ENCODE measurements around the gene CYP4F11. TPM values are rescaled to one million over a fixed set of nuclear protein-coding genes. Genes with fewer than 3 reads are reported as not detected.

CYP4F11 gene
- total RNA-seq, 6 experiments from 2014 or later = not detected

DNA sequence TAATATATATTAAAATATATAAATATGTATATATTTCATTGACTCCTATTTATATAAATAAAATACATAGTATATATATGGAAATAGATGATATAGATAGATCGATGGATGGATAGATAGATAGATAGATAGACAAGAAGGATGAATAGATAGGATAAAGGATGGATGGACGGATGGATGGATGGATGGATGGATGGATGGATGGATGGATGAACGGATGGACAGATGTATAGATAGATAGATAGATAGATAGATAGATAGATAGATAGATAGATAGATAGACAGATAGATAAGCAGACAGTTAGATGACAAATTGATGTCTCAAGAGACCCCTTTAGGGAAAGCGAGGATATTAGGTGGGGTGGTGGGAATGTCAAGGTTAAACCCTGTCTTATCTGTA, 15.1 kb downstream of the CYP4F11 start:
- H3K4me1 Mint-ChIP-seq (ENCODE audit: low read depth) = no peaks in the 10 kb centered on the region
- TF ChIP-seq, protein P1, sequence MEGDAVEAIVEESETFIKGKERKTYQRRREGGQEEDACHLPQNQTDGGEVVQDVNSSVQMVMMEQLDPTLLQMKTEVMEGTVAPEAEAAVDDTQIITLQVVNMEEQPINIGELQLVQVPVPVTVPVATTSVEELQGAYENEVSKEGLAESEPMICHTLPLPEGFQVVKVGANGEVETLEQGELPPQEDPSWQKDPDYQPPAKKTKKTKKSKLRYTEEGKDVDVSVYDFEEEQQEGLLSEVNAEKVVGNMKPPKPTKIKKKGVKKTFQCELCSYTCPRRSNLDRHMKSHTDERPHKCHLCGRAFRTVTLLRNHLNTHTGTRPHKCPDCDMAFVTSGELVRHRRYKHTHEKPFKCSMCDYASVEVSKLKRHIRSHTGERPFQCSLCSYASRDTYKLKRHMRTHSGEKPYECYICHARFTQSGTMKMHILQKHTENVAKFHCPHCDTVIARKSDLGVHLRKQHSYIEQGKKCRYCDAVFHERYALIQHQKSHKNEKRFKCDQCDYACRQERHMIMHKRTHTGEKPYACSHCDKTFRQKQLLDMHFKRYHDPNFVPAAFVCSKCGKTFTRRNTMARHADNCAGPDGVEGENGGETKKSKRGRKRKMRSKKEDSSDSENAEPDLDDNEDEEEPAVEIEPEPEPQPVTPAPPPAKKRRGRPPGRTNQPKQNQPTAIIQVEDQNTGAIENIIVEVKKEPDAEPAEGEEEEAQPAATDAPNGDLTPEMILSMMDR (IDR thresholded peaks at IDR 0.05) = no peak
- H3K27ac Mint-ChIP-seq = no peak overlapping the region
- no peak for DNase-seq
- H3K4me3 Mint-ChIP-seq = no peak overlapping the region
- no peaks in the 10 kb centered on the region for H3K36me3 Mint-ChIP-seq (ENCODE audit: low read depth)
- H3K27me3 Mint-ChIP-seq (ENCODE audit: insufficient read depth) = no peaks in the 10 kb centered on the region; the same call in 1 of the 2 replicates
- H3K9me3 Mint-ChIP-seq = peaks cover 20% of the 10 kb centered on the region

DNA sequence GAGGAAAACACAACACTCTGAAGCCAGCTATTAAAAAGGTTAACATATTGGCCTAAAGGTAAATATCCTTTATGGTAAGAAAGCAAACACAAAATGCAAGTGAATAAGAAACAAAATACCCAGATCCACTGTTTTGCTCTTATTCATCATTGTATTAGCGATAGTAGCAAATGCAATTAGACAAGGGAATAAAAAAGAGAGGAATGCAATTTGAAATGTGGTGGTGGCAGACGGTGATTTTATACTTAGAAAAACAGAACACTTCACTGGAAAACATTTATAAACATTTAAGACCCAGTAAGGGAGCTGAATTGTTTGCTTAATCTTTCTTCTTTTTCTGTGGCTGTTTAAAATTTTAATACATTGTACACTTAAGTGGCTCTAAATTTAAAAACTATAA, 19.2 kb downstream of the CYP4F11 start:
- no peak for DNase-seq
- Mint-ChIP-seq H3K9me3 (peaks cover 23% of the 10 kb centered on the region), H3K4me1 (ENCODE audit: low read depth) (no peaks in the 10 kb centered on the region), H3K4me3 (no peak overlapping the region), H3K27me3 (ENCODE audit: insufficient read depth) (peaks cover 7% of the 10 kb centered on the region), H3K27ac (no peak overlapping the region), H3K36me3 (ENCODE audit: low read depth) (no peaks in the 10 kb centered on the region)
- TF ChIP-seq, protein P1 (IDR thresholded peaks at IDR 0.05) = no peak

DNA sequence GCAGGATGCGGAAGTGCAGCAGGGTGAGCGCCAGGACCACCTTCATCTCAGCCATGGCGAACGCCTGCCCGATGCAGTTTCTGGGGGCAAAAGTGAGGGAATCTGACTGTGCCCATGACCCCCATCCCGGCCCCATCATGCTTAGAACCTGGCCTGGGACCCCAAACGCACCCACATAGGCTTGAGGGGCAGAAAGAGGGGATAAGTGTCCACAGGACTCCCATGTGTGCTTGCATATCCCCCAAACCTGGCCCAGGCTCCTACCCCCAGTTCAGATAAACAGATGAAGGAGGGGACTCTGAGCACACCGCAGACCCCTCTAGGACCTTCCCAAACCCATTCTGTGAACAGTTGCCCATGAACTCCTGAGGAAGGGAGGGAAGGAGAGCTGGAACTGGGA, 20.5 kb downstream of the CYP4F11 start:
- no peak overlapping the region for H3K27ac Mint-ChIP-seq
- DNase-seq = no peak
- no peak overlapping the region for H3K4me3 Mint-ChIP-seq
- peaks cover 23% of the 10 kb centered on the region for H3K9me3 Mint-ChIP-seq
- peaks cover 7% of the 10 kb centered on the region for H3K27me3 Mint-ChIP-seq (ENCODE audit: insufficient read depth)
- no peaks in the 10 kb centered on the region for H3K4me1 Mint-ChIP-seq (ENCODE audit: low read depth)
- TF ChIP-seq, protein P1 (IDR thresholded peaks at IDR 0.05) = no peak
- no peaks in the 10 kb centered on the region for H3K36me3 Mint-ChIP-seq (ENCODE audit: low read depth)

DNA sequence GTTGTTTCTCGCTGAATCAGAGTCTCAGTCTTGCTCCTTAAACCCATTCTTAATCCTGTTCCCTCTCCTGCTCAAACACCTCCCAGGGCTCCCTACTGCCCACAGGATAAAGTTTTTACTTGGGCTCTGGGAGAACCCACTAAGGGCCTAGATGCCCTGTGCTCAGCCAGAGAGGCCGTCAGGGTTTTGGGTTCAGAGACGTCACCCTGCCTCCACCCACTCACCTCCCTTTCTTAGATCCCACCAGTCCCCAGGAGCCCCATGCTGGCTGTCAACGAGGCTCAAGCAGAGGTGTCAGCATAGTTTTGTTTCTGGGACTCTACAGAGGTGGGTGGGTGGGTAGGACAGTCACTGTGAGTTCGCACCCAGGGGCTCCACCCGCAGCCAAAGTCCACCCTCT, 20.9 kb downstream of the CYP4F11 start:
- TF ChIP-seq, protein P1 (IDR thresholded peaks at IDR 0.05) = no peak
- Mint-ChIP-seq H3K4me3 (no peak overlapping the region), H3K36me3 (ENCODE audit: low read depth) (no peaks in the 10 kb centered on the region), H3K27ac (no peak overlapping the region), H3K4me1 (ENCODE audit: low read depth) (no peaks in the 10 kb centered on the region), H3K27me3 (ENCODE audit: insufficient read depth) (peaks cover 7% of the 10 kb centered on the region), H3K9me3 (peaks cover 23% of the 10 kb centered on the region)
- DNase-seq = no peak

DNA sequence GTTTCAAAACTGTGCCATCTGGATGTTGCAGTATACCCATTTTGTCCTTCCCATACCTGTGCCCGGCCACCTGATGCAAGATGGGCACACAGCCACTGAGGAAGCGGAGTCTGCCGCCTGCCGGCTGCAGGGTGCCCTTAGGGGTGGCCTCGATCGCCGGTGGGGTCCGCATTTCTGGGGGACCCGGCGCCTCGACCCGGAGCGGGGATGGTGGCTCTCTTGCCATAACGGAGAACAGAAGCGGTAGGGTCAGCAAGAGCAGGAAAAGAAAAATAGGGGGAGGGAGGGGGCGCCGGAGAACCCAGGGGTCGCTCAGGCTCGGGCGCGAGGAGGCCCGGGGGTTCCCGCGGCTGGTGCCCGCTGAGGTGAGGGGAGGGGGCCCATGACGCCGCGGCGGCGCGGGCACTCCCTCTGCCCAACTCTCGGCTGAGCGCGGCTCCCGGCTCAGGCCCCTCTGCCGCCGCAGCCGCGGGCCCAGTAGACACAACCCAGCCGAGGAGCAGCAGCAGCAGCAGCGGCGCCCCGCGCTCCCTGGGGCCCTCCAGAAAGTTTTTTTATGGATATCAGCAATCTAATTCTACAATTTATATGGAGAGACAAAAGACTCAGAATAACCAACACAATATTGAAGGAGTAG, 22.6 kb downstream of the CYP4F11 start:
- DNase-seq = no peak
- TF ChIP-seq, protein P1 (IDR thresholded peaks at IDR 0.05) = no peak
- Mint-ChIP-seq H3K36me3 (ENCODE audit: low read depth) (no peaks in the 10 kb centered on the region), H3K27ac (no peak overlapping the region), H3K27me3 (ENCODE audit: insufficient read depth) (peaks cover 7% of the 10 kb centered on the region), H3K9me3 (peaks cover 26% of the 10 kb centered on the region), H3K4me3 (no peak overlapping the region), H3K4me1 (ENCODE audit: low read depth) (no peaks in the 10 kb centered on the region)

All from HFFc6 (cell line).